OCI-LY7 (cell line): ENCODE results near the gene PYGB.

ENCODE experiments used
- CTCF ChIP-seq: fragments of 200-600 bp; sonication (generic); conservative IDR thresholded peaks from 2 replicates; pipeline ENCODE4 v1.5.1; 2014; ENCODE audit warnings: mild to moderate bottlenecking, antibody characterized with exemption, low read length, moderate library complexity, mixed read lengths
- EZH2phosphoT487 ChIP-seq: fragments of 200-600 bp; sonication (generic); IDR thresholded peaks from 2 replicates; pipeline ENCODE4 v1.6.1; 2018; ENCODE audit warnings: low read depth, borderline replicate concordance, mild to moderate bottlenecking, mixed run types, antibody characterized with exemption, low read length, moderate library complexity, mixed read lengths

GRCh38 chr20:25214819-25215218, 33.1 kb upstream of the PYGB start:
- TF ChIP-seq CTCF (no peak), EZH2phosphoT487 (no peak)
